NCI-H146 treated with DMSO at 0.1 percent for 48 hours (cell line): ENCODE results near the gene CYTH4.
"Not testable (repeated sequence)": the region's sequence is repeated elsewhere in the genome, so short reads cannot be mapped to it uniquely, and the experiment has no call there.

Experiments
- DNase-seq: peaks from one replicate; lab custom pipeline; 2025; ENCODE audit not compliant: unreplicated experiment; lab: John Stamatoyannopoulos, UW

CYTH4 gene

DNA sequence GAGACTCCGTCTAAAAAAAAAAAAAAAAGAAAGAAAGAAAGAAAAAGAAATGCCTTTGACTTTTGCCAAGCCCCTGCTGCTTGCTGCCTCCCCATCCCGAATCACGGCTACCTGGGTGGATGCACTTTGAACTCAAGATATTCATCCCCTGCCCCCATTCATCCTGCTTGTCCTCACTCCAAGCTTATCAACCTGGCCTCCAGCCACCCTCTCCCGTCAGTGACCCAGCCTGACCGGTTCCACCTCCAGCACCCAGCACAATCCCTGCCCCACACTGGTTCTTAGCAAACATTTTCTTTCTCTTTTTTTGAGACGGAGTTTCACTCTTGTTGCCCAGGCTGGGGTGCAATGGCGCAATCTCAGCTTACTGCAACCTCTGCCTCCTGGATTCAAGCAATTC, 44.4 kb downstream of the CYTH4 start:
- DNase-seq = no peak

DNA sequence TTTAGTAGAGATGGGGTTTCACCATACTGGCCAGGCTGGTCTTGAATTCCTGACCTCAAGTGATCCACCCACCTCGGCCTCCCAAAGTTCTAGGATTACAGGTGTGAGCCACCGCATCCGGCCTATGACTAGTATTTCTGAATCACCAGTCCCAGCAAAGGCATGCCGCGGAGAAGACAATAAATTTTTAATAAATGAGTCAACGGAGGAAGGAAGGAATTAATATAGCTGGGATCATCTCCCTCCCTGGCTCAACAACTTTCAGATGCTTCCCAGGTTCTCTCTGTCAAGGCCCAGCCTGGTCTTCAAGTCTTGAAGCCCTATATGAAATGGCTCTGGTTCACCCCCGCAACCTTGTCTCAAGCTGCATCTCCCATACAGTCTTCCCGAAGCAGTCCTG, 45.7 kb downstream of the CYTH4 start:
- DNase-seq = no peak

- not testable (repeated sequence) for DNase-seq
Observed at GRCh38 chr22:37328538-37329237, 46.4 kb downstream of the CYTH4 start.

DNA sequence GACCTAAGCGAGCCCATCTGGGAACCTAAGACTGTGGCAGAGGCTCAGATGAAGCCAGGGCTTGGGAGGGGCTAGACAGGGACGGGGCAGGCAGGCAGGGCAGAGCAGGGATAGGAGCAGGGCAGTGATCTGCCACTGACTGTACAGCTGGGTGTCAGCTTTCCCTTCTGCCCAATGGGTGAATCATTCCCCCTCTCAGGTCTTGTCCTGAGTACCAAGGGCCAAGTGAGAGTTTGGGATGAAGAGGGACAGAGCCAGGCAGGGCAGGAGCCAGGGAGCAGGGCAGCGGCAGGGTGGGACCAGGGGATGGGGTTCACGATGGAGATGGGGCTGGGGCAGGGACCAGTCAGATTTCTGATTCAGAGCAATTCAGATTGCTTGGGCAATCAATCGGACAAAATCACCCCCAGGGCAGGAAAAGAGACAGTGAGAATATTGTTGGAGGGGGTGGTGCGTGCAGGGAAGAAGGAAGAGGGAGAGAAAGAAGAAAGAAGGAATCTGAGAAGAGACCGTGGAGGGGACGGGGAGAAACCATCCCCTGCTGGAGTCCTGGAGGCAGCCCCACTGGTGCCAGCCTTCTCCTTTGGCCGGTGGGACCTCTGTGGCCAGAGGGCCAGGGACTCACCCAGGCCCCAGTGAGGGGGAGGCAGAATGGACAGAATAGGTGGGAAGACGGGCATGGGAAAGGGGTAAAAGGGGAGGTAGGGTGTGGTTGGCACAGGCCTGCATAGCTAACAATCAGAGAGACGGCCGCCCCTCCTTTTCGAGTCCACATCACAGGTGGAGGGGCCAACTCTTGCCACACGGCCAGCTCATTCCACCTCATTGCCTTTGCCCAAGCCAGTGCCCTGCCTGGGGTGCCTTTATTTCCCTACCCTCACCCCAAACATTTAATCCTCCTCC, 47.2 kb downstream of the CYTH4 start:
- DNase-seq = no peak

DNA sequence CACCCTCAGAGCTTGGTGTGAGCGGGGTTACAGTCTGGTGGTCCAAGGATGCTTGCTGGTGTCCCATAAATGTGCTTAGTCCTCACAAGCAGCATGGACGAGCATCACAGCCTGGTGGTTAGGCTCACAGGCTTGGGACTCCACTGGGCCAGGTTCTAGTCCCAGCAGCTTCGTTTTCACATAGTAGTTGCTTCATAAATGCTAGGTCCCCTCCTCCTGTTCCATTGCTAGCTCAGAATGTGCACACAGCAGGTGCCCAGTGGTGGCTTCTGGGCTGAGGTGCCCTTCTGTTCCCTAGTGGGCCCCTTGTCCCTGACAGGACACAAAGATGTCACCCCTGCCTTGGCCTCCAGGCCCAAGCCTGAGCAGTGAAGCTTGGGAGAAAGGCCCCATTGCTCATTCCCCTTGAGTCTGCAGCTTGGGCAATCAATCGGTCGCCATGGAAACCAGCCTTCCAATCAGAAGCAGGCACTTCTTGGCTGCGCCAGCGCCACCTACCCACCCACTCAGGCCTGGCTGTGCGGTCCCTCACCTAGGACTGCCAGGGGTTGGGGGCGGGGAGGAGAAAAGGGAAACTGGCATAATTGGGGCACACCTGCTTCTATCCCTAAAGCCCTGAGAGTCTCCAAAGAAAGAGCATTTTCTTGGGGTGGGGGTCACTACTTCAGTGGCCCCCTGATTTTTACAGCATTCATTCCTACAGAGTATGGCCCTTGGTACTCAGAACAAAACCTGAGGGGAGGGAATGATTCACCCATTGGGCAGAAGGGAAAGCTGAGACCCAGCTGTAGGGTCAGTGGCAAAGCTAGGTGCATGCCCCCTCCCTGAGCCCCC, 48.1 kb downstream of the CYTH4 start:
- DNase-seq = peak; percentile 3

- DNase-seq = no peak
Observed at GRCh38 chr22:37331034-37331428, 48.7 kb downstream of the CYTH4 start.

- no peak for DNase-seq
Observed at GRCh38 chr22:37331856-37332536, 49.7 kb downstream of the CYTH4 start.

- DNase-seq = no peak
Observed at GRCh38 chr22:37333724-37334460, 51.6 kb downstream of the CYTH4 start.

DNA sequence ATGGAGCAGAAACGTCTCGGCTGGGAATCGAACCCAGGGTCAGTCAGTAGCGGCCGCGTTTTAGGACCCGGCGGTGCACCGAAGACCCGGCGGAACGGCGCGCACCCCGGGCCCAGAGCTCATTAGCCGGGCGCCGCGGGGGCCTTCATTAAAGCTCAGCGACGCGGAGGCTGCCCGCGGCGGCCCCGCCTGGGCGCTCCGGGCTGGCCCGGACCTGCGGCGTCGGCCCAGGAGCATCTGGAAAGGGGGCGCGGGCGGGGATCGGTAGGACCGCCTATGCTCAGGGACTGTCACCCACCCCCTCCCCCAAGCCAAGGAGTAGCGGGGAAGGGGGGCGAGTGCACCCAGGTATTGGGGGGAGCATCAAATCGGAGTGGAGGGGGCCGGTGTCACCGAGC, 52.2 kb downstream of the CYTH4 start:
- no peak for DNase-seq

GRCh38 chr22:37334859-37335805, 52.8 kb downstream of the CYTH4 start:
- DNase-seq = no peak

GRCh38 chr22:37335806-37336199, 53.5 kb downstream of the CYTH4 start:
- DNase-seq = no peak

- no peak for DNase-seq
Observed at GRCh38 chr22:37336579-37336978, 54.3 kb downstream of the CYTH4 start.

- DNase-seq = no peak
Observed at GRCh38 chr22:37337204-37337943, 55.1 kb downstream of the CYTH4 start.

- no peak for DNase-seq
Observed at GRCh38 chr22:37338539-37339246, 56.4 kb downstream of the CYTH4 start.

- peak; percentile 10 for DNase-seq
Observed at GRCh38 chr22:37340331-37341262, 58.3 kb downstream of the CYTH4 start.

DNA sequence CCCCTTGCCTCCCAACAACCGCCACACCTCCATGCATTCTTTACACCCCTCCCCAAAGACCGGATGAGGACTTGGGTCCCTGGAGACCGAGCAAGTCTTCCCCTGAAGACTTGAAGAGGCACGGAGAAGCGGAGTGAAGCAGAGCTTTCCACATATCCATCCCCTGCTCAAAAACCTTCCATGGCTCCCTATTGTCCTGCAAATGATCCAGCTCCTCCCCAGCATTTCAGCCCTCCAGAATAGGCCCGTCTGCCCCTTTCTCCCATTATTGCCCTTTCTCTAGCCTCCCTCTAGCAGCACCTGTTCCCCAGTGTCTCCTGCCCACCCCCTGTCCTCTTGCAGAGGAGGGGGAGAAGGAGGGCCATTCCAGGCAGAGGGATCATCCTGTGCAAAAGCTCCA, 59.8 kb downstream of the CYTH4 start:
- DNase-seq = no peak

DNA sequence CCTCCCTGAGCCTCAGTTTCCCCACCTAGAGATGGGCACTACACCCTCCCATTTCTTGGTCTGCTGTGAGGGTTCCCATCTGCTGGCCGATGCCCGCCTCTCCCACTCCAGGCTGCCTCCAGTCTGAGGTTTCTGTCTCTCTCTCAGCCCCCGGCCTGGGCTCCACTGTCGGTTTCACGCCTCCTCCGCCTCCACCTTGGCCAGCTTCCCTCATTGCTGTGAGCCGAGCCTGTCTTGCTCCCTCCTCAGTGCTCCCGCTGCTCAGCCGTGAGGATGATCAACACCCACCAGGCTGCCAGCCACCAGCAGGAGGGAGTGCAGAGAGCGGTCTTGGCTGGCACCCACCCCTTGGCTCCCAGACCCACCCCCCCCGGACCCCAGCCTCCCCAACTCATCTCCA, 61.0 kb downstream of the CYTH4 start:
- DNase-seq = no peak
